ENCODE results near the gene PLXNA4. TPM values are rescaled to one million over a fixed set of nuclear protein-coding genes. Genes with fewer than 3 reads are reported as not detected.

The PLXNA4 gene
- total and polyA plus RNA-seq, 2 donors (not counting 1 experiment from before 2014, with no cell fraction given), result not detected

GRCh38 chr7:132463922-132464321, 112.3 kb downstream of the PLXNA4 start:
- peaks cover 0 to 3% (median 0%) of the 10 kb centered on the region in 3 donors for H3K9me3 ChIP-seq (ENCODE audit: control extremely low read depth in 1 of 3, control insufficient read depth in 2 of 3, insufficient read depth in 1 of 3, low read length in 2 of 3)
- ATAC-seq (ENCODE audit: low read depth) (no peak), DNase-seq (no peak)
- TF ChIP-seq CTCF (IDR thresholded peaks at IDR 0.05), result no peak
- no peak for TF ChIP-seq EZH2 (IDR thresholded peaks at IDR 0.05; ENCODE audit: borderline replicate concordance, insufficient read depth, low read depth, low read length, poor library complexity, severe bottlenecking)
- H3K27ac ChIP-seq (ENCODE audit: low read length in 2 of 2), result no peak overlapping the region
- no peak overlapping the region for H3K9ac ChIP-seq (ENCODE audit: low read length)
- no peaks in the 10 kb centered on the region for H3K4me1 ChIP-seq (ENCODE audit: control insufficient read depth in 2 of 2, insufficient read depth in 2 of 2, low read length in 2 of 2)
- Mint-ChIP-seq H3K4me1 (no peaks in the 10 kb centered on the region), H3K9me3 (ENCODE audit: insufficient read depth) (no peaks in the 10 kb centered on the region), H3K4me3 (no peak overlapping the region), H3K27ac (no peak overlapping the region), H3K27me3 (peaks cover 12% of the 10 kb centered on the region)
- H4K20me1 ChIP-seq (ENCODE audit: control insufficient read depth, insufficient read depth, low read length, poor library complexity, severe bottlenecking), result no peaks in the 10 kb centered on the region
- no peak overlapping the region for H3K4me3 ChIP-seq (ENCODE audit: control extremely low read depth in 1 of 5, extremely low read depth in 1 of 5, insufficient read depth in 1 of 5, low read depth in 2 of 5, low read length in 4 of 5)
- no peaks in the 10 kb centered on the region for H3K36me3 ChIP-seq (replicated peaks in 1 of 2; ENCODE audit: control extremely low read depth in 1 of 2, control insufficient read depth in 1 of 2, extremely low read depth in 1 of 2, insufficient read depth in 2 of 2, low read length in 1 of 2)
- no peak overlapping the region for H3K4me2 ChIP-seq (replicated peaks; ENCODE audit: low read depth, low read length, poor library complexity, severe bottlenecking)
- ChIA-PET POLR2A (no interaction called here), CTCF (no interaction called here)
- no peaks in the 10 kb centered on the region for H3K79me2 ChIP-seq (ENCODE audit: control insufficient read depth, insufficient read depth, low read length)
- WGBS (ENCODE audit: insufficient coverage), result no CpG with 5 or more reads among the region's 2 CpGs
- H2AFZ ChIP-seq (ENCODE audit: insufficient read depth, low read depth, low read length, poor library complexity, severe bottlenecking), result no peak overlapping the region
- peaks cover 0 to 2% (median 0%) of the 10 kb centered on the region in 4 experiments for H3K27me3 ChIP-seq (replicated peaks in 1 of 4; ENCODE audit: control extremely low read depth in 1 of 4, control insufficient read depth in 3 of 4, insufficient read depth in 4 of 4, low read length in 3 of 4)
- intact Hi-C loops (cut with micrococcal nuclease), result no loop called here

- Mint-ChIP-seq H3K4me1 (no peaks in the 10 kb centered on the region), H3K9me3 (ENCODE audit: insufficient read depth) (no peaks in the 10 kb centered on the region), H3K27me3 (peaks cover 15% of the 10 kb centered on the region), H3K4me3 (no peak overlapping the region), H3K27ac (no peak overlapping the region)
- no peak overlapping the region for H3K4me3 ChIP-seq (ENCODE audit: control extremely low read depth in 1 of 5, extremely low read depth in 1 of 5, insufficient read depth in 1 of 5, low read depth in 2 of 5, low read length in 4 of 5)
- no peak for DNase-seq
- no peaks in the 10 kb centered on the region for H3K79me2 ChIP-seq (ENCODE audit: control insufficient read depth, insufficient read depth, low read length)
- peaks cover 0 to 3% (median 0%) of the 10 kb centered on the region in 3 donors for H3K9me3 ChIP-seq (ENCODE audit: control extremely low read depth in 1 of 3, control insufficient read depth in 2 of 3, insufficient read depth in 1 of 3, low read length in 2 of 3)
- H3K4me1 ChIP-seq (ENCODE audit: control insufficient read depth in 2 of 2, insufficient read depth in 2 of 2, low read length in 2 of 2), result no peaks in the 10 kb centered on the region
- H4K20me1 ChIP-seq (ENCODE audit: control insufficient read depth, insufficient read depth, low read length, poor library complexity, severe bottlenecking), result no peaks in the 10 kb centered on the region
- H3K4me2 ChIP-seq (replicated peaks; ENCODE audit: low read depth, low read length, poor library complexity, severe bottlenecking), result no peak overlapping the region
- H3K27me3 ChIP-seq (replicated peaks in 1 of 4; ENCODE audit: control extremely low read depth in 1 of 4, control insufficient read depth in 3 of 4, insufficient read depth in 4 of 4, low read length in 3 of 4), result peaks cover 0 to 2% (median 0%) of the 10 kb centered on the region in 4 experiments
- H3K9ac ChIP-seq (ENCODE audit: low read length), result no peak overlapping the region
- ChIA-PET POLR2A (no interaction called here), CTCF (no interaction called here)
- no peak overlapping the region for H2AFZ ChIP-seq (ENCODE audit: insufficient read depth, low read depth, low read length, poor library complexity, severe bottlenecking)
- no peak for TF ChIP-seq CTCF (IDR thresholded peaks at IDR 0.05)
- no peak for TF ChIP-seq EZH2 (IDR thresholded peaks at IDR 0.05; ENCODE audit: borderline replicate concordance, insufficient read depth, low read depth, low read length, poor library complexity, severe bottlenecking)
- H3K27ac ChIP-seq (ENCODE audit: low read length in 2 of 2), result no peak overlapping the region
- no peak for ATAC-seq (ENCODE audit: low read depth)
- intact Hi-C loops (cut with micrococcal nuclease), result no loop called here
- no peaks in the 10 kb centered on the region for H3K36me3 ChIP-seq (replicated peaks in 1 of 2; ENCODE audit: control extremely low read depth in 1 of 2, control insufficient read depth in 1 of 2, extremely low read depth in 1 of 2, insufficient read depth in 2 of 2, low read length in 1 of 2)
- no CpG with 5 or more reads among the region's 2 CpGs for WGBS (ENCODE audit: insufficient coverage)
Measured at GRCh38 chr7:132462478-132462877, 113.8 kb downstream of the PLXNA4 start.

Measured in B cell (primary cell).